Measurements from ENCODE around the gene ATRNL1. TPM values are rescaled to one million over a fixed set of nuclear protein-coding genes. Genes with fewer than 3 reads are reported as not detected.

ATRNL1 gene
- total RNA-seq, 1 experiment from 2014 or later, result 1.3 TPM

- Histone ChIP-seq H3K4me2 (ENCODE audit: low read length) (no peak overlapping the region), H3K9me2 (ENCODE audit: insufficient read depth) (no peaks in the 10 kb centered on the region), H3K9ac (ENCODE audit: low read length) (no peak overlapping the region), H3K79me2 (ENCODE audit: insufficient read depth, low read length) (no peaks in the 10 kb centered on the region), H3K36me3 (ENCODE audit: control insufficient read depth in 1 of 2, insufficient read depth in 2 of 2, low read length in 2 of 2) (no peaks in the 10 kb centered on the region), H3K4me1 (ENCODE audit: control insufficient read depth in 1 of 2, insufficient read depth in 2 of 2, low read length in 2 of 2) (no peaks in the 10 kb centered on the region), H3K4me3 (replicated peaks in 1 of 2; ENCODE audit: low read depth in 1 of 2, low read length in 2 of 2) (no peak overlapping the region), H3K27ac (ENCODE audit: low read depth, low read length) (no peak overlapping the region), H2AFZ (ENCODE audit: low read depth, low read length, poor library complexity, severe bottlenecking) (no peak overlapping the region), H3K27me3 (ENCODE audit: insufficient read depth, low read length) (peaks cover 12% of the 10 kb centered on the region; the same call in 1 of the 2 replicates), H4K20me1 (ENCODE audit: insufficient read depth) (no peaks in the 10 kb centered on the region), H3K9me3 (ENCODE audit: control insufficient read depth in 1 of 2, insufficient read depth in 1 of 2, low read depth in 1 of 2, low read length in 2 of 2) (no peaks in the 10 kb centered on the region)
- intact Hi-C loops (cut with micrococcal nuclease), result no loop called here
- ChIA-PET POLR2A (no interaction called here), CTCF (no interaction called here), RAD21 (ENCODE audit: low non-redundant PET in 1 of 2, low total read pairs in 2 of 2, uncharacterized antibody in 2 of 2, unreplicated experiment in 2 of 2) (no interaction called here)
- TF ChIP-seq EZH2 (IDR thresholded peaks at IDR 0.05) (no peak), SRF (IDR thresholded peaks at IDR 0.05; ENCODE audit: low read depth) (no peak), ZBTB33 (IDR thresholded peaks at IDR 0.05; ENCODE audit: extremely low read depth, insufficient replicate concordance, low read length) (no peak), ZNF274 (IDR thresholded peaks at IDR 0.05; ENCODE audit: low read depth, low read length) (no peak)
- BruUV-seq (replicated peaks), result no TSS peak
- ATAC-seq (no peak), DNase-seq (ENCODE audit: low read depth, low spot score) (no peak)
Measured at GRCh38 chr10:115951242-115951641, 858.1 kb downstream of the ATRNL1 start.

GRCh38 chr10:115953281-115953680 is 860.1 kb downstream of the ATRNL1 start:
- Histone ChIP-seq H3K36me3 (ENCODE audit: control insufficient read depth in 1 of 2, insufficient read depth in 2 of 2, low read length in 2 of 2) (no peaks in the 10 kb centered on the region), H3K79me2 (ENCODE audit: insufficient read depth, low read length) (no peaks in the 10 kb centered on the region), H3K9me2 (ENCODE audit: insufficient read depth) (no peaks in the 10 kb centered on the region), H3K4me2 (ENCODE audit: low read length) (no peak overlapping the region), H3K27ac (ENCODE audit: low read depth, low read length) (no peak overlapping the region), H3K27me3 (ENCODE audit: insufficient read depth, low read length) (peaks cover 12% of the 10 kb centered on the region; the same call in 1 of the 2 replicates), H3K4me3 (replicated peaks in 1 of 2; ENCODE audit: low read depth in 1 of 2, low read length in 2 of 2) (no peak overlapping the region), H4K20me1 (ENCODE audit: insufficient read depth) (no peaks in the 10 kb centered on the region), H2AFZ (ENCODE audit: low read depth, low read length, poor library complexity, severe bottlenecking) (no peak overlapping the region), H3K9ac (ENCODE audit: low read length) (no peak overlapping the region), H3K9me3 (ENCODE audit: control insufficient read depth in 1 of 2, insufficient read depth in 1 of 2, low read depth in 1 of 2, low read length in 2 of 2) (no peaks in the 10 kb centered on the region), H3K4me1 (ENCODE audit: control insufficient read depth in 1 of 2, insufficient read depth in 2 of 2, low read length in 2 of 2) (no peaks in the 10 kb centered on the region)
- ATAC-seq, result no peak
- CTCF ChIA-PET, result no interaction called here
- POLR2A ChIA-PET, result no interaction called here
- RAD21 ChIA-PET (ENCODE audit: low non-redundant PET in 1 of 2, low total read pairs in 2 of 2, uncharacterized antibody in 2 of 2, unreplicated experiment in 2 of 2), result no interaction called here
- BruUV-seq (replicated peaks), result no TSS peak
- intact Hi-C loops (cut with micrococcal nuclease), result no loop called here
- no peak for DNase-seq (ENCODE audit: low read depth, low spot score)
- TF ChIP-seq RAD21 (IDR thresholded peaks at IDR 0.05; ENCODE audit: low read depth) (no peak), SP1 (IDR thresholded peaks at IDR 0.05; ENCODE audit: low read depth) (no peak), POLR2A (IDR thresholded peaks at IDR 0.05; ENCODE audit: borderline replicate concordance, extremely low read depth, insufficient read depth, insufficient read length) (no peak), POLR2AphosphoS5 (IDR thresholded peaks at IDR 0.05; ENCODE audit: low read depth, low read length) (no peak), REST (IDR thresholded peaks at IDR 0.05; ENCODE audit: low read depth) (no peak), CTCF (IDR thresholded peaks at IDR 0.05 in 2 of 3, conservative IDR thresholded peaks at IDR 0.05 in 1 of 3; ENCODE audit: borderline replicate concordance in 1 of 3, insufficient read depth in 1 of 3, low read depth in 2 of 3, low read length in 2 of 3) (no peak), CEBPB (IDR thresholded peaks at IDR 0.05; ENCODE audit: low read depth) (no peak)
